GM10266 (cell line): ENCODE data around the gene PRRX2.

Source experiments
- DNase-seq: peaks from one replicate; pipeline ENCODE4 v3.0.0; 2012; ENCODE audit errors: extremely low spot score
- CTCF ChIP-seq: IDR thresholded peaks from 2 replicates; pipeline ENCODE4 v1.5.1; 2012; ENCODE audit warnings: mild to moderate bottlenecking, low read depth; ENCODE audit not compliant: control insufficient read depth, insufficient read depth; ENCODE audit errors: missing control alignments

PRRX2 gene

DNA sequence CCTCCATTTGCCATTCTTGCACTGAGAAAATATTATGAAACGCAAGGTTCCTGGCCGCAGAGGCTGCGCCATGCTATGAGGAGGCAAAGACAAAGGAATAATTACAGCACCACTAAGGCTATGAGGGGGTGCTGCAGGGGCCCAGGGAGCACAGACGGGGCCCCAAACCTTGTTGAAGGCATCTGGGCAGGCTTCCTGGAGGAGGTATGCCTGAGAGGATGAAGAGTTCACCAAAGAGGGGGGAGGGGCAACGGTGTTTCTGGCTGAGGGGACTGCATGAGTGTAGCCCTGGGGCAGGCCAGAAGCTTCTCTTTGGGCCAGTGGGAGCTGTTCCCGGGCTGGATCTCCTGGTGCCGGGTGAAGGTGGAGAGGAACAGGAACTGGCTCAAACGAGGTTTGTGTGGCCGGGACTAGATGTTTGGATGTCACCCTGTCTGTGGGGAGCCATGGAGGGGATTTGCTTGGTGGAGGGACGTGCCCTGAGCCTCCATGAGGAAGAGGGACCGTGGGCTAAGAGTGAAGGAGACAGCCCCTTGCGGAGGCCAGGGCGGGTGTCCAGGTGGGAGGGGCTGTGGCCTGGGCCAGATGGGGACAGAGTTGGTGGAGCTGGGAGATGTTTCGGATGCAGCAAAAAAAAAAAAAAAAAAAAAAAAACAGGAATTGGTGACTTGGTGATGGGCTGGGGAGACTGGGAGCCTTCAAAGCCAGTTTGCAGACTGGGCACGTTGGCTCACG lies 59.2 kb downstream of the PRRX2 start:
- TF ChIP-seq CTCF = no peak
- DNase-seq = no peak

GRCh38 chr9:129725795-129726251 lies 60.4 kb downstream of the PRRX2 start:
- no peak for TF ChIP-seq CTCF
- no peak for DNase-seq

- peak; percentile 77 for TF ChIP-seq CTCF
- DNase-seq = peak; percentile 88
Observed at GRCh38 chr9:129726322-129727160, 61.1 kb downstream of the PRRX2 start.

GRCh38 chr9:129728744-129729143 lies 63.3 kb downstream of the PRRX2 start:
- DNase-seq = no peak
- TF ChIP-seq CTCF = no peak

GRCh38 chr9:129731477-129732085 lies 66.1 kb downstream of the PRRX2 start:
- no peak for TF ChIP-seq CTCF
- no peak for DNase-seq

DNA sequence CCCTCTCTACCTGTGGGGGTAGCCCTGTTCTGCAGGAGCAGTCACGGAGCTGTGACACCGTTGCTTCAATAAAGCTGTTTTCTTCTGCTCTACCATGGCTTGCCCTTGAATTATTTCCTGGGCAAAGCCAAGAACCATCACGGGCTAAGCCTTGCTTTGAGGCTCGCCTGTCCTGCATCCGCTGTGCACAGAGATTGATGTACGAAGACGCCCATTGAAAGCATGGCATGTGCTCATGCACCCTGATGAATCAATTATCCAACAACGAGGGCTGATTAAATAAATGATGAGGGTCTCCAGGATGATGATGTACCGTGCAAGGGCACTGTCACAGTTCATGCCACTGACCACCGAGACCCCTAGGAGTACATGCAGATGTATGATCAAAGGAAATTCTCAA lies 66.7 kb downstream of the PRRX2 start:
- TF ChIP-seq CTCF = no peak
- no peak for DNase-seq
